H1 (cell line): ENCODE measurements around the gene POU4F1. TPM values are rescaled to one million over a fixed set of nuclear protein-coding genes. Genes with fewer than 3 reads are reported as not detected.

Experiments
- CBX8 ChIP-seq: fragments of 300-800, 300-1000 bp; sonication (generic); IDR thresholded peaks from 2 replicates; pipeline ENCODE4 v1.7.1; 2016; ENCODE audit warnings: low read depth, low read length, borderline replicate concordance
- CTBP2 ChIP-seq: IDR thresholded peaks from 2 replicates; pipeline ENCODE4 v1.7.0; 2011; ENCODE audit warnings: borderline replicate concordance, mild to moderate bottlenecking, moderate library complexity, mixed read lengths, low read length; ENCODE audit not compliant: insufficient read depth, insufficient read length
- CTCF ChIP-seq, 3 experiments: IDR thresholded peaks; 1 replicate in 2 of 3; 2 replicates in 1 of 3; pipeline versions ENCODE4 v1.5.1 to v1.6.1; 2011; ENCODE audit warnings: low read length in 3 of 3, mild to moderate bottlenecking in 3 of 3, inconsistent platforms in 2 of 3, low read depth in 1 of 3, moderate library complexity in 1 of 3; ENCODE audit not compliant: insufficient read depth in 1 of 3; ENCODE audit errors: control extremely low read depth in 1 of 3
- JUND ChIP-seq: IDR thresholded peaks from 2 replicates; pipeline ENCODE4 v1.6.1; 2011; ENCODE audit warnings: mild to moderate bottlenecking, improper control_type of control experiment, low read length
- KDM4A ChIP-seq: IDR thresholded peaks from one replicate; pipeline ENCODE4 v1.7.1; 2012; ENCODE audit warnings: low read depth, mild to moderate bottlenecking, moderate library complexity, low read length, inconsistent platforms; ENCODE audit not compliant: severe bottlenecking
- POLR2A ChIP-seq, 2 experiments: IDR thresholded peaks; 1 replicate in 1 of 2; 2 replicates in 1 of 2; pipeline ENCODE4 v1.6.1; 2011; ENCODE audit warnings: low read depth in 2 of 2, low read length in 2 of 2, mild to moderate bottlenecking in 2 of 2; ENCODE audit errors: control extremely low read depth in 1 of 2
- SRF ChIP-seq: IDR thresholded peaks from 2 replicates; pipeline ENCODE4 v1.6.1; 2011; ENCODE audit warnings: mild to moderate bottlenecking, low read depth, low read length, moderate library complexity
- polyA plus RNA-seq, 7 experiments: library from polyadenylated mRNA; depleted of rRNA in 3 of 7; stranded (reverse) in 5 of 7; unstranded in 2 of 7; fragments of >200 nt in 5 of 7; fragments of 200-250 nt in 2 of 7; gene quantifications; 1 replicate in 5 of 7; 2 replicates in 1 of 7; 4 replicates in 1 of 7; pipeline versions ENCODE4 v1.2.1 to v1.2.3, GENCODE V29; 2011 to 2013; ENCODE audit warnings: missing spikeins in 2 of 7, mixed read lengths in 2 of 7
- total RNA-seq: library from RNA; stranded (reverse); fragmentation: NEBNext Ultra II Directional; extraction: Animal tissue kit (Norgen Biotek cat#: 25700); gene quantifications from 2 replicates; pipeline ENCODE4 v1.2.1, GENCODE V29; 2021
- TF ChIP-seq, protein P1 (sequence below): IDR thresholded peaks from 2 replicates; pipeline ENCODE4 v1.6.1; 2012; ENCODE audit warnings: inconsistent platforms

Gene POU4F1
- total and polyA plus RNA-seq, 2 of the 8 experiments (the other 6 are each of a cell fraction or from before 2014, with no cell fraction given): 0.09 to 0.32 TPM

DNA sequence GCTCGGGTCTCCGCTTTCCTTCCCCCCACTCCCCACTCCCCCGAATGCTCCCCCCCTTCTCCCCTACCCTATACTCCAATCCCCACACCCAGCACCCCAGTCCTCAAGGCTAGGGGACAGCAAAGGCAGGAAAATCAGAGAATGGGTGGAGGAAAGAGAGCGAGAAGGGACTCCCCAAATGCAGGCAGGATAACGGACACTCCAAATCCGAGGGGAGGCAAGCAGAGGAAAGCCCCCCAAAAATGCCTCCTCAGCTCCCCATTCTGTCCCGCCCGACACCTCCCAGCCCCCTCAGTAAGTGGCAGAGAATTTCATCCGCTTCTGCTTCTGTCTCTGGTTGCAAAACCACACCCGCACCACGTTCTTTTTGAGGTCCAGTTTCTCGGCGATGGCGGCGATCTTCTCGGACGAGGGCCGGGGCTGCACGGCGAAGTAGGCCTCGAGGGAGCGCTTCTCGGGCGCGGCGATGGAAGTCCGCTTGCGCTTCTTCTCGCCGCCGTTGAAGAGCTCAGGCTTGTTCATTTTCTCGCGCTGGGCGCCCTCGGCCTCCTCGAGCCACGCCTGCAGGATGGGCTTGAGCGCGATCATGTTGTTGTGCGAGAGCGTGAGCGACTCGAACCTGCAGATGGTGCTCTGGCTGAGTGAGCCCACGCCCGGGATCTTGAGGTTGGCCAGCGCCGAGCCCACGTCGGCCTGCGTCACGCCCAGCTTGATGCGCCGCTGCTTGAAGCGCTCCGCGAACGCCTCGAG, 2.1 kb downstream of the POU4F1 start (continued):
- TF ChIP-seq CTCF (IDR thresholded peaks at IDR 0.05; ENCODE audit: control extremely low read depth in 1 of 3, insufficient read depth in 1 of 3, low read depth in 1 of 3, low read length in 3 of 3) (no peak), JUND (no peak), CTBP2 (no peak), KDM4A (peak; percentile 40), CBX8 (peak; percentile 92; the same call in 1 of the 2 replicates), SRF (no peak), POLR2A (IDR thresholded peaks at IDR 0.05; ENCODE audit: control extremely low read depth in 1 of 2, low read depth in 2 of 2, low read length in 2 of 2) (no peak)
- TF ChIP-seq, protein P1, sequence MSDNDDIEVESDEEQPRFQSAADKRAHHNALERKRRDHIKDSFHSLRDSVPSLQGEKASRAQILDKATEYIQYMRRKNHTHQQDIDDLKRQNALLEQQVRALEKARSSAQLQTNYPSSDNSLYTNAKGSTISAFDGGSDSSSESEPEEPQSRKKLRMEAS: peak; percentile 42; the same call in 1 of the 2 replicates
- TF ChIP-seq, all 59 proteins: peak for 7
